Ovary (tissue), 9 donors: ENCODE data around the gene GFY. TPM values are rescaled to one million over a fixed set of nuclear protein-coding genes. Genes with fewer than 3 reads are reported as not detected.

Experiments
- DNase-seq, 5 donors: peaks; one replicate each; pipeline ENCODE4 v3.0.0-alpha.2; 2019 to 2020
- H3K27ac ChIP-seq, 2 donors: fragments of 200-600 bp; one replicate each; pipeline versions ENCODE4 v1.5.1 to v1.8.0; 2019 to 2022
- H3K27me3 ChIP-seq: fragments of 200-600 bp; one replicate; pipeline ENCODE4 v1.8.0; 2022
- H3K36me3 ChIP-seq: fragments of 200-600 bp; sonication (generic); one replicate; pipeline ENCODE4 v1.5.1; 2019
- H3K4me1 ChIP-seq: one replicate; pipeline ENCODE4 v1.8.1; 2013; ENCODE audit warnings: mild to moderate bottlenecking, moderate library complexity; ENCODE audit not compliant: insufficient read depth
- H3K4me3 ChIP-seq: fragments of 200-600 bp; sonication (generic); one replicate; pipeline ENCODE4 v1.5.1; 2017
- H3K9me3 ChIP-seq, 2 donors: fragments of 200-600 bp in 1 of 2; sonication (generic) in 1 of 2; one replicate each; pipeline versions ENCODE4 v1.5.1 to v1.8.1; 2013 to 2019; ENCODE audit warnings: mild to moderate bottlenecking in 1 of 2, moderate library complexity in 1 of 2
- CTCF ChIP-seq, 3 donors: fragments of 450-650 bp in 2 of 3; fragments of 200-600 bp in 1 of 3; IDR thresholded peaks; one replicate each; pipeline versions ENCODE4 v1.5.1 to v1.8.0; 2016 to 2022; ENCODE audit warnings: antibody characterized with exemption in 3 of 3, mild to moderate bottlenecking in 1 of 3
- EP300 ChIP-seq: sonication (generic); formaldehyde crosslinking; IDR thresholded peaks from one replicate; pipeline ENCODE4 v1.6.1; 2017; ENCODE audit warnings: antibody characterized with exemption
- POLR2A ChIP-seq: fragments of 450-650 bp; IDR thresholded peaks from one replicate; pipeline ENCODE4 v1.6.1; 2017; ENCODE audit warnings: antibody characterized with exemption, mild to moderate bottlenecking, moderate library complexity
- WGBS, 3 donors: extraction: QIAGEN DNeasy Blood & Tissue Kit in 1 of 3; methylation state at CpG; one replicate each; pipeline versions ENCODE4 v1.1.5 to v1.1.7; 2013 to 2017; 5-methylcytosine and 5-hydroxymethylcytosine counted together
- intact Hi-C, 4 donors: fragments of 100-400 bp; cut with DNase I; formaldehyde crosslinking; loops; one replicate each; pipeline versions ENCODE4 v1.11.0 to v1.15.1; 2022 to 2023
- polyA plus RNA-seq, 2 donors: library from polyadenylated mRNA; stranded (reverse); fragments of 200-250 nt in 1 of 2; fragments of 350-450 nt in 1 of 2; fragmentation: Illumina TruSeq in 1 of 2; extraction: RNeasy Lipid Tissue Mini Kit (QIAGEN cat#74804) in 1 of 2; gene quantifications; one replicate each; pipeline ENCODE4 v1.2.3, GENCODE V29; 2013 to 2014
- total RNA-seq, 7 donors: library from RNA; depleted of rRNA in 2 of 7; stranded (reverse); fragments of >200 nt in 2 of 7; fragmentation: NEBNext Ultra II Directional in 3 of 7; extraction: Animal tissue kit (Norgen Biotek cat#: 25700) in 3 of 7; gene quantifications; one replicate each; pipeline versions ENCODE4 v1.1.0 to v1.2.4, GENCODE V29; 2016 to 2023
- donor health status: DM: no; HTN: no; CAD: no; lungs with moderate emphysema.
- donor health status: DM: no; HTN: no; CAD: no.
- donor health status: Bipolar disorder and iron deficiency.
- donor health status: DM: yes; HTN: yes; CAD: no.
- donor health status: DM: no; HTN: no; CAD: no.
- donor health status: DM: yes; HTN: yes; CAD: no.

The GFY gene
- total and polyA plus RNA-seq, 9 donors, result not detected

GRCh38 chr19:49436381-49437017 is 11.3 kb downstream of the GFY start:
- WGBS, 3 donors, result 10 to 18% (median 12%) methylated on average over 42 of the region's 42 CpGs
- intact Hi-C loops, result loop anchor here in 2 of 4 donors (5.0 to 10.0 kb wide), 2 partner anchors 39 to 62 kb away; no protein-coding TSS in a partner anchor
- Histone ChIP-seq H3K27me3 (peaks cover 6% of the 10 kb centered on the region), H3K9me3 (no peaks in the 10 kb centered on the region), H3K36me3 (no peaks in the 10 kb centered on the region), H3K4me3 (no peak overlapping the region), H3K4me1 (no peaks in the 10 kb centered on the region), H3K27ac (no peak overlapping the region)
- TF ChIP-seq POLR2A (no peak), EP300 (no peak)
- DNase-seq, result no peak

GRCh38 chr19:49437231-49437630 is 12.0 kb downstream of the GFY start:
- peaks cover 1% of the 10 kb centered on the region for H3K27me3 ChIP-seq
- WGBS, 3 donors, result 11 to 14% (median 14%) methylated on average over 8 of the region's 8 CpGs

GRCh38 chr19:49438261-49438660 is 13.1 kb downstream of the GFY start:
- DNase-seq, result no peak
- H3K27ac ChIP-seq, result no peak overlapping the region
- 4 to 6% (median 5%) methylated on average over 6 of the region's 6 CpGs for WGBS, 3 donors
- H3K36me3 ChIP-seq, result no peaks in the 10 kb centered on the region
- no peaks in the 10 kb centered on the region for H3K27me3 ChIP-seq
- intact Hi-C loops, result loop anchor here in 2 of 4 donors (5.0 to 10.0 kb wide), 2 partner anchors 41 to 63 kb away; no protein-coding TSS in a partner anchor
- no peak overlapping the region for H3K4me3 ChIP-seq
- no peaks in the 10 kb centered on the region for H3K9me3 ChIP-seq
- no peaks in the 10 kb centered on the region for H3K4me1 ChIP-seq
- TF ChIP-seq EP300 (no peak), POLR2A (no peak), CTCF (IDR thresholded peaks at IDR 0.05) (no peak)

More at GRCh38 chr19:49437231-49437630, 12.0 kb downstream of the GFY start:
- Histone ChIP-seq H3K4me1 (no peaks in the 10 kb centered on the region), H3K4me3 (no peak overlapping the region), H3K36me3 (no peaks in the 10 kb centered on the region), H3K9me3 (no peaks in the 10 kb centered on the region), H3K27ac (no peak overlapping the region)
- intact Hi-C loops, result loop anchor here in 2 of 4 donors (5.0 to 10.0 kb wide), 2 partner anchors 40 to 62 kb away; no protein-coding TSS in a partner anchor
- TF ChIP-seq CTCF (IDR thresholded peaks at IDR 0.05), result no peak
- TF ChIP-seq EP300, result no peak
- no peak for TF ChIP-seq POLR2A
- no peak for DNase-seq

- no peak for DNase-seq
- 44 to 49% (median 48%) methylated on average over 6 of the region's 6 CpGs for WGBS, 3 donors
- no peak for TF ChIP-seq CTCF (IDR thresholded peaks at IDR 0.05)
- no peak for TF ChIP-seq EP300
- no peak for TF ChIP-seq POLR2A
- no peaks in the 10 kb centered on the region for H3K27me3 ChIP-seq
- no peak overlapping the region for H3K27ac ChIP-seq
- H3K4me1 ChIP-seq, result no peaks in the 10 kb centered on the region
- intact Hi-C loops, result loop anchor here (5.0 to 10.0 kb wide), 4 partner anchors 43 to 213 kb away; partner anchors contain the start of genes DKKL1 (in 1 of the 4) and TEAD2 (in 1 of the 4)
- no peaks in the 10 kb centered on the region for H3K36me3 ChIP-seq
- H3K4me3 ChIP-seq, result no peak overlapping the region
- H3K9me3 ChIP-seq, result no peaks in the 10 kb centered on the region
Observed at GRCh38 chr19:49439836-49440235, 14.6 kb downstream of the GFY start.
